ENCODE results near the gene FEM1B.
A peak's percentile ranks its signal among the peaks of the same experiment; 100 is the strongest.

Gene FEM1B

GRCh38 chr15:68264282-68264681, 13.3 kb upstream of the FEM1B start:
- TF ChIP-seq, protein P1, sequence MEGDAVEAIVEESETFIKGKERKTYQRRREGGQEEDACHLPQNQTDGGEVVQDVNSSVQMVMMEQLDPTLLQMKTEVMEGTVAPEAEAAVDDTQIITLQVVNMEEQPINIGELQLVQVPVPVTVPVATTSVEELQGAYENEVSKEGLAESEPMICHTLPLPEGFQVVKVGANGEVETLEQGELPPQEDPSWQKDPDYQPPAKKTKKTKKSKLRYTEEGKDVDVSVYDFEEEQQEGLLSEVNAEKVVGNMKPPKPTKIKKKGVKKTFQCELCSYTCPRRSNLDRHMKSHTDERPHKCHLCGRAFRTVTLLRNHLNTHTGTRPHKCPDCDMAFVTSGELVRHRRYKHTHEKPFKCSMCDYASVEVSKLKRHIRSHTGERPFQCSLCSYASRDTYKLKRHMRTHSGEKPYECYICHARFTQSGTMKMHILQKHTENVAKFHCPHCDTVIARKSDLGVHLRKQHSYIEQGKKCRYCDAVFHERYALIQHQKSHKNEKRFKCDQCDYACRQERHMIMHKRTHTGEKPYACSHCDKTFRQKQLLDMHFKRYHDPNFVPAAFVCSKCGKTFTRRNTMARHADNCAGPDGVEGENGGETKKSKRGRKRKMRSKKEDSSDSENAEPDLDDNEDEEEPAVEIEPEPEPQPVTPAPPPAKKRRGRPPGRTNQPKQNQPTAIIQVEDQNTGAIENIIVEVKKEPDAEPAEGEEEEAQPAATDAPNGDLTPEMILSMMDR (IDR thresholded peaks at IDR 0.05; ENCODE audit: poor library complexity, severe bottlenecking): no peak
- no peak for DNase-seq (ENCODE audit: low spot score)
- H3K9me3 ChIP-seq (ENCODE audit: severe bottlenecking): no peaks in the 10 kb centered on the region
- ATAC-seq (ENCODE audit: low read depth): no peak
- H3K36me3 ChIP-seq (ENCODE audit: low read depth): no peaks in the 10 kb centered on the region
- H3K27ac ChIP-seq (ENCODE audit: poor library complexity, severe bottlenecking): no peak overlapping the region
- peaks cover 37% of the 10 kb centered on the region for H3K4me1 ChIP-seq (ENCODE audit: insufficient read depth, poor library complexity, severe bottlenecking)
- H3K27me3 ChIP-seq (ENCODE audit: insufficient read depth, poor library complexity, severe bottlenecking): no peaks in the 10 kb centered on the region
- no peak overlapping the region for H3K4me3 ChIP-seq (ENCODE audit: severe bottlenecking)

GRCh38 chr15:68265081-68265480, 12.5 kb upstream of the FEM1B start:
- Histone ChIP-seq H3K27me3 (ENCODE audit: insufficient read depth, poor library complexity, severe bottlenecking) (no peaks in the 10 kb centered on the region), H3K9me3 (ENCODE audit: severe bottlenecking) (no peaks in the 10 kb centered on the region), H3K36me3 (ENCODE audit: low read depth) (no peaks in the 10 kb centered on the region), H3K27ac (ENCODE audit: poor library complexity, severe bottlenecking) (no peak overlapping the region), H3K4me3 (ENCODE audit: severe bottlenecking) (no peak overlapping the region), H3K4me1 (ENCODE audit: insufficient read depth, poor library complexity, severe bottlenecking) (peaks cover 35% of the 10 kb centered on the region)
- DNase-seq (ENCODE audit: low spot score): no peak
- TF ChIP-seq, protein P1 (IDR thresholded peaks at IDR 0.05; ENCODE audit: poor library complexity, severe bottlenecking): no peak
- no peak; the same call in 2 of the 3 replicates for ATAC-seq (ENCODE audit: low read depth)

DNA sequence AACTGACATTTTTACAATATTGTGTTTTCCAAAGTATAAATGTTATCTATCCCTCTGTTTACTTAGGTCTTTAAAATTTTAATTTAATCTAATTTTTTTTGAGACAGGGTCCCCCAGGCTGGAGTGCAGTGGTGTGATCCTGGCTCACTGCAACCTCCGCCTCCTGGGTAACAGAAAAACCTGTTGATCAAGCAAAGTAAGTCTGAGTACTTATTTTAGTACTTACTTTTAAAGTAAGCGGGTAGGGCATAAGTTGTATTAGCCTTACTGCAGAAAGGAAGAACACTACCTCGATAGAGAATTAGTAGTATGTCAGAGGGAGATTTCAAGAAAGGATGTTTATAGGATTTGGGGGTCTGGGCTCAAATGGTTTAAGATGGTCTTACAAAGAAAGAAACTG, 11.9 kb upstream of the FEM1B start:
- Histone ChIP-seq H3K36me3 (ENCODE audit: low read depth) (no peaks in the 10 kb centered on the region), H3K4me3 (ENCODE audit: severe bottlenecking) (no peak overlapping the region), H3K27ac (ENCODE audit: poor library complexity, severe bottlenecking) (no peak overlapping the region), H3K4me1 (ENCODE audit: insufficient read depth, poor library complexity, severe bottlenecking) (peaks cover 39% of the 10 kb centered on the region), H3K9me3 (ENCODE audit: severe bottlenecking) (no peaks in the 10 kb centered on the region), H3K27me3 (ENCODE audit: insufficient read depth, poor library complexity, severe bottlenecking) (no peaks in the 10 kb centered on the region)
- no peak for DNase-seq (ENCODE audit: low spot score)
- TF ChIP-seq, protein P1 (IDR thresholded peaks at IDR 0.05; ENCODE audit: poor library complexity, severe bottlenecking): no peak
- no peak for ATAC-seq (ENCODE audit: low read depth)

- no peak overlapping the region for H3K4me3 ChIP-seq (ENCODE audit: severe bottlenecking)
- peaks cover 65% of the 10 kb centered on the region for H3K4me1 ChIP-seq (ENCODE audit: insufficient read depth, poor library complexity, severe bottlenecking)
- peak overlapping the region; percentile 80 for H3K27ac ChIP-seq (ENCODE audit: poor library complexity, severe bottlenecking)
- H3K36me3 ChIP-seq (ENCODE audit: low read depth): no peaks in the 10 kb centered on the region
- no peak for DNase-seq (ENCODE audit: low spot score)
- TF ChIP-seq, protein P1 (IDR thresholded peaks at IDR 0.05; ENCODE audit: poor library complexity, severe bottlenecking): no peak
- no peaks in the 10 kb centered on the region for H3K27me3 ChIP-seq (ENCODE audit: insufficient read depth, poor library complexity, severe bottlenecking)
- H3K9me3 ChIP-seq (ENCODE audit: severe bottlenecking): no peaks in the 10 kb centered on the region
- 0 out of 3 replicates have a peak, but pooled peaks have one; percentile 3 for ATAC-seq (ENCODE audit: low read depth)
Observed at GRCh38 chr15:68268405-68268804, 9.1 kb upstream of the FEM1B start.

DNA sequence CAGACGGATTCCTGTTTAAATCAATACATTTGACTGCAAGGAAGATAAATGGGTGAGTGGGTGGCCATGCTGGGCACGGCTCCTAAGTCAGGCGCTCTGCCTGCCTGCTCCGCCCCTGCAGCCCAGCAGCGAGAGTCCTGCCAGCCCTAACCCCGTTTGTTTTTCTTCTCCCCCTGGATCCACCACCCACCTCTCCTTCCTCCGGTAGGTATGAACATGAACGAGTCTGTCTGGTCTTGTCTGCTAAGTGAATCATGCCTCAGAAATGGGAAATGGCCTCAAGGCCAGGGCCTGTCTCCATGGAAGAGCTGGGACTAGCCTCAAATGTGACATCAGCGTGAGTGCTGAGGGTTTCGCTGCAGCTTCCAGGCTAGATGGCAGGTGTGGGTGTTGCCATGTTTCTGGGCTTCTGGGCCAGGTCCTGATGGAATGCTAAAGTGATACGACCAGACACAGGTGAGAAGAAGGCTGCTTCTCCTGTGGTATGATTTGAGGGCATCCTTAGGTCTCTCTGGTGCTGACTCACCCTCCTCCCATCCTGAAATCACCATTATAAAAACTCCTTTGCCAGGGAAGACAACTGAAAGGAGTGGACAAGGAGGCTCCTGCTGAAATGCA, 5.6 kb upstream of the FEM1B start:
- ATAC-seq (ENCODE audit: low read depth) (peak; percentile 75), DNase-seq (ENCODE audit: low spot score) (peak; percentile 97)
- TF ChIP-seq, protein P1 (IDR thresholded peaks at IDR 0.05; ENCODE audit: poor library complexity, severe bottlenecking): peak; percentile 5
- Histone ChIP-seq H3K36me3 (ENCODE audit: low read depth) (no peaks in the 10 kb centered on the region), H3K4me1 (ENCODE audit: insufficient read depth, poor library complexity, severe bottlenecking) (peaks cover 62% of the 10 kb centered on the region), H3K27me3 (ENCODE audit: insufficient read depth, poor library complexity, severe bottlenecking) (no peaks in the 10 kb centered on the region), H3K4me3 (ENCODE audit: severe bottlenecking) (no peak overlapping the region), H3K9me3 (ENCODE audit: severe bottlenecking) (no peaks in the 10 kb centered on the region), H3K27ac (ENCODE audit: poor library complexity, severe bottlenecking) (peak overlapping the region; percentile 98)

All from RWPE2 (cell line).